ENCODE measurements around the gene OPTC.

- no peak for TF ChIP-seq TAF1 (IDR thresholded peaks at IDR 0.05; ENCODE audit: low read depth)
- TF ChIP-seq YY1 (IDR thresholded peaks at IDR 0.05; ENCODE audit: low read depth), result no peak
- TF ChIP-seq USF1 (IDR thresholded peaks at IDR 0.05), result no peak
- TF ChIP-seq, protein P1, sequence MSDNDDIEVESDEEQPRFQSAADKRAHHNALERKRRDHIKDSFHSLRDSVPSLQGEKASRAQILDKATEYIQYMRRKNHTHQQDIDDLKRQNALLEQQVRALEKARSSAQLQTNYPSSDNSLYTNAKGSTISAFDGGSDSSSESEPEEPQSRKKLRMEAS (IDR thresholded peaks at IDR 0.05), result no peak
These were observed 42.6 kb downstream of the OPTC start for GRCh38 chr1:203536575-203536974.
